HG03575 (cell line): ENCODE data around the gene SPG7.

Experiments used
- ATAC-seq: cut with Tn5 transposase; IDR thresholded peaks from one replicate; pipeline ENCODE4 v1.9.1; 2021; ENCODE audit not compliant: unreplicated experiment, insufficient number of reproducible peaks, low FRiP score; ENCODE audit errors: extremely low read depth

Gene SPG7

DNA sequence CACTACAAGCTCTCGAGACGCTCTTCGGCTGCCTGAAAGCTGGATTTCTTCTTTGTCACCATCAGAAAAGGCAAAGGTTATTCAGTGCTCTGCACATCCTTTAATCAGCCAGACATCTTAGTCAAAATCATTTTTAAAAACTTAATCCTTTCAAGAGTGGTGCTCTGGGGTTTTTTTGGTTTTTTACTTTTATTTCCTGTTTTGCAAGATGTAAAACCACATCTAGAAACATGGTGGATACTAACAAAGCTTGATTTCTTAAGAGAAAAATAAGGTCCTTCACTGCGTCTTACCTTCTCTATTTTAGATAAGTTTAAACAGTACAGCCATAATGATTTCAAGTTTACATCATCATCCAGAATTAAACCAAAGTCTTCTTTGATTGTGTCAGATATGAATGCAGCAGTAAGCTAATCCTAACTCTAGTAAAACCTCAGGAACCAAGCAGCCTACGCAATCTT, 24.1 kb upstream of the SPG7 start:
- ATAC-seq, result no peak

GRCh38 chr16:89484923-89485679, 23.1 kb upstream of the SPG7 start:
- no peak for ATAC-seq

DNA sequence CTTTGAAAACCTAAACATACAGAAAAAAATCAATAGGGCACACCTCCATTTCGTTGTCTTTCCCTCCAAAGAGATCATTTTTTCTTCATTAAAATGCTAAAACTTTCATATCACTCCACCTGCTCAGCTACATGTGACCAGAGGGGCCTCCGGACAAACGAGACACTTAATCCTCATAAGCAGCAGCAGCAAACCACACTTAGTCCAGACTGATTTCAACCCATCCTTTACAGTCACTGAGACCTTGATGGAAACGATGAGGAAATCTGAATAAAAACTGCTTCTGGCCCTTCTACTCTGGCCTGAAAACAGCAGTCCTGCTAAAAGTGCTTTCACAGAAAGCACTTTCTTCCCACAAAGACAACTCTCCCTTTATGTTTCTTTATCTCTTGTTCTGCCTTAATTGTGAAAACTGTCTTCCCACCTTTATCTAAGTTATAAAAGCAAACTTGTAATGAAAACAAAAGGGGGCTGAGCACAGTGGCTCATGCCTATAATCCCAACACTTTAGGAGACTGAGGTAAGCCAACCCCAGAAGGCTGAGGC, 22.4 kb upstream of the SPG7 start:
- no peak for ATAC-seq

DNA sequence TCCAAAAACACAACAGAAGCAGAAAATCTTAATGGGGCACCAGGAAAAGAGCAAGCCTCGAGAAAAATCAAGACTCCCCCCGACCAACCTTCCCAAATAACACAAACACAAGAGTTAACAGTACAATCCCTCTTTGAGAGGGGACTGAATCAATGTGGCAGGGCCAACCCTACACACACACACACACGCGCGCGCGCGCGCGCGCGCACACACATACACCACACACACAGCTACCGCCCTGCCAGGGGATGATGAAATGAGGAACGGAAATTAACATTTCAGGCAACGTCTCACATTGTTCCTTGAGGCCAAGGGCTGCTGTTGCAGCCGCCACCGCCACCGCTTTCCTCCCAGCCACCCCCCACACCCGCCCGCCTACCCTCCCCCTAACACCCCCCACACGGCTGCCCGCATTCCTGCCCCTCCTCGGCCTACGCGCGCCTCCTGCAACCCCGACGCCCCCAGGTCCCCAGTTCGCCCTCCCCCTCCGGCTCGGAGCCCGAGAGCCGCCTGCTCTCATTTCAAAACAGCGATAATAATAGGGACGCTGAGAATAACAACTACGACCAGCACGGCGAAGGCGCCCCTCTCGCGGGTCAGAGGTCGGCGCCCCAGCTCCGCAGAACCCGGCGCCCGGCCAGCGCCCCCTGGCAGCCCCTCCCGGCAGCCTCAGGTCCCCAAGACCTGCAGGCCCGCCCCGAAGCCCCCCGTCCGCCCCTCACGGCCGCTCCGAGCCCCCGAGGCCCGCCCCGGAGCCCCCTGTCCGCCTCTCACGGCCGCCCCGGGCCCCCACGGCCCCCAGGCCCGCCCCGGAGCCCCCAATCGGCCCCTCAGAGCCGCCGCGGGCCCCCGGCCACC, 18.9 kb upstream of the SPG7 start:
- ATAC-seq, result no peak

- ATAC-seq, result no peak
Observed at GRCh38 chr16:89489898-89490438, 18.2 kb upstream of the SPG7 start.

DNA sequence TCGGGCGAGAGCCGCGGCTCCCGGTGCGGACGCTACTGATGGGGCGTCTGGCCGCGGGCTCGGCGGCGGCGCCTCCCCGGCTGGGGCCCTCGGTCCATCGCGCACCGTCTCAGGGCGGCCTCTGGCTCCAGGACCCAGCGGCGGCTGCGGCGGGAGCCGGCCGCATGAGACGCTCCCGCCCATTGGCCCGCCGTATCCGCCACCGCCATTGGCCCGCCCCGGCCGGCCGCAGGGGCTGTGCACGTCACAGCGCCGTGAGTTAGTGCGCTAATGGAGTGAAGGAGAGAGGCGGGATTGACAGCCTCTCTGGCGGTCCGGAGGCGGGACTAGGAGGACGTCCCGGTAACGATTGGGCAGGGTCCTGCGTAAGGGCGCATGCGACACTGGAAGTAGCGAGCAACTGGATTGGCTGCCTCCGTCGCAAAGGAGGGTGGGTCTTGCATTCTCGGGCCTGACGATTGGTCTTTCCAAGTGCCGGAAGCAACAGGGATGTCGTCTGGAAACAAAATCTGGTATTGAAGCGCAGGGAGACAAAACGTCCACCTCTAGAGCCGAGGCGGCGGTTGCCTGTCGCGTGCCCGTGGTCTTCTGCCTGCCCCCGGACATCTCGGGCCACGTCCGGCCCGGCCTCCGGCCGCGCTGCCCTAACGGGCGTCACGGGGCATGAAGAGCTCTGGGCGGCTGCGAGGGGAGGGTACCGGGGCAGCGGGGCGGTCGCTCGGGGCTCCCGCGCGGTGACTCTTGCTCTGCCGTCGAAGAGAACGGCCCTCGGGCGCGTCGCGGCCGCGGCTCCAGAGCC, 17.6 kb upstream of the SPG7 start, which contains the start of gene ANKRD11:
ANKRD11 (minus strand) TSS at position 123 of the 799 bp plus-strand sequence. CDS start 173,542 bp downstream, outside the sequence.
- ATAC-seq, result peak; percentile 63

- ATAC-seq, result no peak
Observed at GRCh38 chr16:89491238-89491869, 16.8 kb upstream of the SPG7 start.

- no peak for ATAC-seq
Observed at GRCh38 chr16:89491974-89492687, 16.1 kb upstream of the SPG7 start.

DNA sequence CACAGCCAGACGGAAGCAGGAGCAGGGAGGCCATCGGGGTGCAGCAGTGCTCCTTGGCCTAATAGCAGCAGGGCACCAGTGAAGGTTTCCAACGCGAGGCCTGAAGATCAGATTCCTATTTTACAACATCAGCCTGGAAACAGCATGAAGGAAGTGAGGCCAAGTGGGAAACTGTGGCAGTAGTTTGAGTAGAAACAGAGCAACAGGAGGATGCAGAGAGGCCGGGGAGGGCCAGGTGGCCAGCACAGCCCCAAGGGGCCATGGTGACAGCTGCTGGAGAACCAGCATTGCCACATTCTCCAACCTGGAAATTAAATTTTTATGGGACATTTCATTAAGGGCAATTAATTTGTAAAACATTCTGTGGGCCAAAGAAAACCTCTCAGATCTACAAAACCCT, 14.4 kb upstream of the SPG7 start:
- no peak for ATAC-seq

GRCh38 chr16:89495121-89495520, 13.1 kb upstream of the SPG7 start:
- no peak for ATAC-seq

GRCh38 chr16:89498839-89499238, 9.4 kb upstream of the SPG7 start:
- no peak for ATAC-seq

GRCh38 chr16:89499767-89500166, 8.4 kb upstream of the SPG7 start:
- ATAC-seq, result no peak

- no peak for ATAC-seq
Observed at GRCh38 chr16:89502081-89502843, 5.9 kb upstream of the SPG7 start.

GRCh38 chr16:89504091-89504490, 4.1 kb upstream of the SPG7 start:
- ATAC-seq, result no peak

DNA sequence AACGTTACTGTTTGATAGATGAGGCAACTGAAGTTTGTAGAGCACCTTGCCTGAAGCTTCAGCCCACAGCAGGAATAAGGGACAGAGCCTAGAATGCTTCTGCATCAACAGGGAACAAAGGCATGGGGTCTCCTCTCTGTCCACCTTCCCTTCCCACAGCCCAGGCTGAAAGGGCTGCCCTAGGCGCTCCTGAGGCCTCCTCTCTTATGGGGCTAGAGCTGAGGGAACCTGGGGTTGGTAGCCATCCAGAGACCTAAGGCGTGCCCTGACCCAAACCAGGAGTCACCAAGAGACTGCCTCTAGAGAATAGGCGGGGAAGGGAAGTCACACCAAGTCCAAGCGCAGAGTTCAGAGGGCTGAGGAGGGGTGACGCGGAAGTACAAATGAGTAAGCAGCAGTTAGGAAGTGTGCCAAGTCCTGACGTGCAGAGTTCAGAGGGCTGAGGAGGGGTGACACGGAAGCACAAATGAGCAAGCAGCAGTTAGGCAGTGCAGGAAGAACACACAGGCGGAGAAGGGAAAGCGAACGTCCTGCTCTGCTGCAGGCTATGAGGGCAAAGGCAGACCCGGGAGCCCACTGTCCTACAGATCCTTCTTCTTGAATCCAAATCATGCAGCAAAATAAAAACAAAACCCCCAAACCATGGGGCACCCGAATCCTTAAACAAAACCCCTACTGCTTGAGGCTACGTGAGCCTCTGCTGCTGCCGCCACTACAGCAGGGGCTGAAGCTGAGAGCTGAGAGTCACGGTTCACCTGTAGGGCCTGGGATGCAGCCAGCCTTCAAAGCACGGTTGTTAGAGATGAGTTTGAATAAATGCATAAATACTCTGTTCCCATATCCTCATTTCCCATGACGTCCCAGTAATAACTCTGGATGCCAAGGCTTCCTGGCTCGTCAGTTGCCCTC, 2.7 kb upstream of the SPG7 start:
- no peak for ATAC-seq

DNA sequence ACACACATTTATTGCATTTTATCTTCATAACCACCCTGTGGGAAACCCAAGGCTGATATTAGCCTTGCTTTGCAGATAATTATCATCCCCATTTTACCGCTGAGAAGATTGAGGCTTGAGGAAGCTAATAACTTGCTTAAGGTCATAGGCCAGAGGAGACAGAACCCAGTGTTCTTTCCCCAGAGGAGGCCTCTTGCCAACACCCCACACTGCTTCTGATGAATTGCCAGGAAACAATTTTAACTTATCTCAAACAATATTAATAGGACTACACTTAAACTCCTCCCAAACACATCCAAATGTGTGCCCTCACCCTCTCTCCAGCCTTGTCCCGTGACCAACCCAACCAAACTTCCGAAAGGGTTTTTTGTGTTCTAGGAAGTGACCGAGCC, 2.1 kb upstream of the SPG7 start:
- ATAC-seq, result no peak
